ENCODE results near the gene OVOL3. TPM values are rescaled to one million over a fixed set of nuclear protein-coding genes. Genes with fewer than 3 reads are reported as not detected.
"Not testable (repeated sequence)": the region's sequence is repeated elsewhere in the genome, so short reads cannot be mapped to it uniquely, and the experiment has no call there.

Gene OVOL3
- total RNA-seq, 5 donors from 2014 or later (not counting 1 experiment from before 2014, with no cell fraction given) = not detected

DNA sequence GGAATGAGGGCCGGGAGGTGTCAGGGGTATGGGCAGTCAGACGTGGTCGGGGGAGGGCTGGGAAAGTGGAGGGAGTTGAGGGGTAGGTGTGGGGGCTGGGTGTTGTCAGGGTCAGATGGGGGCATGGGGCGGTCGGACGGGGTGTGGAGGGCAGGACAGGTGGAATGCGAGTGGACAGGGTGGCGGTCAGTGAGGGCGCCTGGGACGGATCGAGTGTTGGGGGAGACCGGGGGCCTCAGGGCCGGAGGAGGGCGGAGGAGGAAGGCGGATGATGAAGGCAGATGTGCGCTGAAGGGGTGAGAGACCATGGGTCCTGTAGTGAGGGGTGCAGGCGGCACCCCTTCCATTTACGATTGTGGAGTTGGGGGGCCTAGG lies 10.0 kb downstream of the OVOL3 start:
- peaks cover 0 to 20% of the 10 kb centered on the region in 2 experiments for H3K4me1 ChIP-seq (ENCODE audit: control insufficient read depth in 1 of 2, extremely low read depth in 1 of 2, insufficient read depth in 2 of 2, low read length in 2 of 2)
- WGBS (ENCODE audit: insufficient coverage) = 97% methylated on average over 14 of the region's 18 CpGs
- Mint-ChIP-seq H3K36me3 (peaks cover 45% of the 10 kb centered on the region), H3K27ac (no peak overlapping the region), H3K4me1 (peaks cover 21 to 24% (median 24%) of the 10 kb centered on the region in 3 donors), H3K9me3 (no peaks in the 10 kb centered on the region), H3K27me3 (no peaks in the 10 kb centered on the region), H3K4me3 (no peak overlapping the region)
- CTCF ChIA-PET = interaction anchor here in 1 of 2 donors (0.5 kb wide), 1 partner anchor 373 kb away, joined by 5 read pairs; no protein-coding TSS in a partner anchor
- no peak overlapping the region for H3K4me3 ChIP-seq (ENCODE audit: control insufficient read depth in 1 of 2, extremely low read depth in 1 of 2, low read length in 1 of 2)
- DNase-seq (no peak), ATAC-seq (replicated peaks in 1 of 4) (no peak)
- peaks cover 15 to 55% of the 10 kb centered on the region in 2 donors for H3K36me3 ChIP-seq (ENCODE audit: control insufficient read depth in 2 of 2, extremely low read depth in 1 of 2, insufficient read depth in 1 of 2, low read length in 1 of 2)
- POLR2A ChIA-PET = no interaction called here
- H3K27me3 ChIP-seq (replicated peaks in 1 of 2; ENCODE audit: control insufficient read depth in 2 of 2, extremely low read depth in 1 of 2, insufficient read depth in 2 of 2, low read length in 1 of 2) = no peaks in the 10 kb centered on the region
- H3K9me3 ChIP-seq = no peaks in the 10 kb centered on the region
- H3K27ac ChIP-seq (ENCODE audit: low read length) = no peak overlapping the region

DNA sequence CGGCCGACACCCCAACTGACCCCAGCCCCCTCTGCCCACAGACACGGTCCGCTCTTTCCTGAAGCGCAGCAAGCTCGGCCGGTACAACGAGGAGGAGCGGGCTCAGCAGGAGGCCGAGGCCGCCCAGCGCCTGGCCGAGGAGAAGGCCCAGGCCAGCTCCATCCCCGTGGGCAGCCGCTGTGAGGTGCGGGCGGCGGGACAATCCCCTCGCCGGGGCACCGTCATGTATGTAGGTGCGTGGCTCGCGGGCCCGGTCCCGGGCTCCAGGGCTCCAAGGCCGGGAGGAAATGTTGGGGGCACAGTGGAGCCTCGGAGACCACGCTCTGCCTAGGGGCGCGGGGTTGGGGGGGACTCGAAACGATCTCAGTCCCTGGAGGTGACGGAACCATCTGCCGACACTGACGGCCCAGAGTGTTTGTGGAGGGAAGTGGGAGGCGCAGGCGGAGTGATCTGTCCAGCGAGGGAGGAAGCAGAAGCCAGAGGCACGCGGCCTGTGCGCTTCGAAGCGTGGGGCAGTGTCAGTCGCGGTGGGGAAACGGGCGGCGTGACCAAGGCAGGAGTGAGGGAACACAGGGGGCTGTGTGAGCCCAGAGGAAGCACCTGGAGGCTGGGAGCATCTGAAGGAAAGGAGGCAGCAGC lies 10.7 kb downstream of the OVOL3 start:
- no peak for DNase-seq
- Histone ChIP-seq H3K27ac (ENCODE audit: low read length) (no peak overlapping the region), H3K4me3 (ENCODE audit: control insufficient read depth in 1 of 2, extremely low read depth in 1 of 2, low read length in 1 of 2) (no peak overlapping the region), H3K27me3 (replicated peaks in 1 of 2; ENCODE audit: control insufficient read depth in 2 of 2, extremely low read depth in 1 of 2, insufficient read depth in 2 of 2, low read length in 1 of 2) (no peaks in the 10 kb centered on the region), H3K9me3 (no peaks in the 10 kb centered on the region), H3K4me1 (ENCODE audit: control insufficient read depth in 1 of 2, extremely low read depth in 1 of 2, insufficient read depth in 2 of 2, low read length in 2 of 2) (peaks cover 0 to 13% of the 10 kb centered on the region in 2 experiments), H3K36me3 (ENCODE audit: control insufficient read depth in 2 of 2, extremely low read depth in 1 of 2, insufficient read depth in 1 of 2, low read length in 1 of 2) (peaks cover 15 to 56% of the 10 kb centered on the region in 2 donors)
- Mint-ChIP-seq H3K4me3 (no peak overlapping the region), H3K4me1 (peaks cover 14 to 19% (median 18%) of the 10 kb centered on the region in 3 donors), H3K36me3 (peaks cover 46% of the 10 kb centered on the region), H3K27me3 (no peaks in the 10 kb centered on the region), H3K9me3 (no peaks in the 10 kb centered on the region), H3K27ac (no peak overlapping the region)
- POLR2A ChIA-PET = no interaction called here
- ATAC-seq (replicated peaks in 1 of 4) = peak in 1 of 4 experiments; percentile 16
- WGBS (ENCODE audit: insufficient coverage) = 97% methylated on average over 49 of the region's 49 CpGs
- CTCF ChIA-PET = interaction anchor here in 1 of 2 donors (0.5 kb wide), 1 partner anchor 373 kb away, joined by 5 read pairs; no protein-coding TSS in a partner anchor

DNA sequence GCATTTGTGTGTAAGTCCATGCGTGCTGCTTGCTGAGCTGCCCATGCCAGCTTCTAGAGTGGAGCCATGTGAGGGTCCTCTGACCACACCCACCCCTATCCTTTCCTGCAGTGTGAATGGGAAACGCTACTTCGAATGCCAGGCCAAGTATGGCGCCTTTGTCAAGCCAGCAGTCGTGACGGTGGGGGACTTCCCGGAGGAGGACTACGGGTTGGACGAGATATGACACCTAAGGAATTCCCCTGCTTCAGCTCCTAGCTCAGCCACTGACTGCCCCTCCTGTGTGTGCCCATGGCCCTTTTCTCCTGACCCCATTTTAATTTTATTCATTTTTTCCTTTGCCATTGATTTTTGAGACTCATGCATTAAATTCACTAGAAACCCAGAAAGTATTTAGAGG lies 14.6 kb downstream of the OVOL3 start:
- peaks cover 6 to 14% (median 13%) of the 10 kb centered on the region in 3 donors for H3K4me1 Mint-ChIP-seq
- Histone ChIP-seq H3K27me3 (replicated peaks in 1 of 2; ENCODE audit: control insufficient read depth in 2 of 2, extremely low read depth in 1 of 2, insufficient read depth in 2 of 2, low read length in 1 of 2) (no peaks in the 10 kb centered on the region), H3K4me3 (ENCODE audit: control insufficient read depth in 1 of 2, extremely low read depth in 1 of 2, low read length in 1 of 2) (no peak overlapping the region), H3K4me1 (ENCODE audit: control insufficient read depth in 1 of 2, extremely low read depth in 1 of 2, insufficient read depth in 2 of 2, low read length in 2 of 2) (peaks cover 6 to 18% of the 10 kb centered on the region in 2 experiments), H3K27ac (ENCODE audit: low read length) (no peak overlapping the region), H3K9me3 (no peaks in the 10 kb centered on the region), H3K36me3 (ENCODE audit: control insufficient read depth in 2 of 2, extremely low read depth in 1 of 2, insufficient read depth in 1 of 2, low read length in 1 of 2) (peaks cover 15 to 30% of the 10 kb centered on the region in 2 donors)
- ATAC-seq (replicated peaks in 1 of 4) = no peak
- 67% methylated on average over 8 of the region's 9 CpGs for WGBS (ENCODE audit: insufficient coverage)
- H3K9me3 Mint-ChIP-seq = no peaks in the 10 kb centered on the region
- DNase-seq = peak in 1 of 35 experiments; percentile 16
- no peaks in the 10 kb centered on the region for H3K27me3 Mint-ChIP-seq
- H3K27ac Mint-ChIP-seq = no peak overlapping the region
- H3K36me3 Mint-ChIP-seq = peaks cover 26% of the 10 kb centered on the region
- H3K4me3 Mint-ChIP-seq = no peak overlapping the region
- POLR2A ChIA-PET = interaction anchor here in 1 of 2 donors (0.6 kb wide), 1 partner anchor 36 kb away, joined by 3 read pairs; no protein-coding TSS in a partner anchor
- CTCF ChIA-PET = interaction anchor here in 1 of 2 donors (0.6 kb wide), 1 partner anchor 48 kb away, joined by 3 read pairs; no protein-coding TSS in a partner anchor

DNA sequence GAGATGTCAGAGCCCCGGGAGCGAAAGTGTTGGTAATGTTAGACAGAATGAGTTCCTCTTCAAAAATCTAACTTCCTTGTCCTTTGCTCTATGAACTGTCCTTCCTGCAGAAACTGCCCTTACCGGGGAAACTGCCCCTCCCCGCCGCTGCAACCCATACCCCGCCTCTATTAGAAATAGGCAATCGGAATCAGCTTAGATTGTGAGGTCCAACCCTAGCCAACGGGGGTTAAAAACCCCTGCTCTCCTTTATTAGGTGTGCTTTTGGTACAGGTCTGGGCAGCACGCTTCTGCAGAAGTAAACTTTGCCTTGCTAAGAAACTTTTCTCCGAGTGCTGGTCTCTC lies 17.4 kb downstream of the OVOL3 start:
- Histone ChIP-seq H3K27me3 (replicated peaks in 1 of 2; ENCODE audit: control insufficient read depth in 2 of 2, extremely low read depth in 1 of 2, insufficient read depth in 2 of 2, low read length in 1 of 2) (no peaks in the 10 kb centered on the region), H3K27ac (ENCODE audit: low read length) (peak overlapping the region; percentile 66), H3K4me1 (ENCODE audit: control insufficient read depth in 1 of 2, extremely low read depth in 1 of 2, insufficient read depth in 2 of 2, low read length in 2 of 2) (peaks cover 6 to 43% of the 10 kb centered on the region in 2 experiments), H3K4me3 (ENCODE audit: control insufficient read depth in 1 of 2, extremely low read depth in 1 of 2, low read length in 1 of 2) (peak overlapping the region; percentile 69 to 78), H3K36me3 (ENCODE audit: control insufficient read depth in 2 of 2, extremely low read depth in 1 of 2, insufficient read depth in 1 of 2, low read length in 1 of 2) (peaks cover 6 to 18% of the 10 kb centered on the region in 2 donors), H3K9me3 (no peaks in the 10 kb centered on the region)
- peaks cover 17% of the 10 kb centered on the region for H3K36me3 Mint-ChIP-seq
- POLR2A ChIA-PET = interaction anchor here in 1 of 2 donors (0.6 to 0.7 kb wide), 2 partner anchors 16 to 225 kb away, joined by 3 to 7 read pairs; no protein-coding TSS in a partner anchor
- no peak for DNase-seq
- no peaks in the 10 kb centered on the region for H3K9me3 Mint-ChIP-seq
- ATAC-seq (replicated peaks in 1 of 4) = no peak
- CTCF ChIA-PET = interaction anchor here in 1 of 2 donors (0.6 to 2.7 kb wide), 12 partner anchors 10 to 175 kb away, joined by 3 to 10 read pairs (median 4); partner anchors contain the start of genes CAPNS1, THAP8, ZNF146 and ZNF565
- H3K4me1 Mint-ChIP-seq = peaks cover 6 to 34% (median 29%) of the 10 kb centered on the region in 3 donors
- peak overlapping the region; percentile 88 to 90 for H3K27ac Mint-ChIP-seq
- no peaks in the 10 kb centered on the region for H3K27me3 Mint-ChIP-seq
- no CpG with 5 or more reads among the region's 10 CpGs for WGBS (ENCODE audit: insufficient coverage)
- H3K4me3 Mint-ChIP-seq = peak overlapping the region; percentile 82 to 88 (median 85)

DNA sequence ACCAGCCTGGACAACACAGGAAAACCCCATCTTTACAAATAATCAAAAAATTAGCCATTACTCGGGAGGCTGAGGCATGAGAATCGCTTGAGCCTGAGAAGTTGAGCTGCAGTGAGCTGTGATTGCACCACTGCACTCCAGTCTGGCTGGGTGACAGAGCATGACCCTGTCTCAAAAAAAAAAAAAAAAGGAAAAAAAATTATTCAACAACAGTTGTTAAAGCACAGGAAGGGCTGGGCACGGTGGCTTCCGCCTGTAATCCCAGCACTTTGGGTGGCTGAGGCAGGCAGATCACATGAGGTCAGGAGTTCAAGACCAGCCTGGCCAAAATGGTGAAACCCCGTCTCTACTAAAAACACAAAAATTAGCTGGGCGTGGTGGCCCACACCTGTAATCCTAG lies 20.3 kb downstream of the OVOL3 start:
- POLR2A ChIA-PET; H3K27me3 Mint-ChIP-seq; ATAC-seq (replicated peaks in 1 of 4); H3K27me3 ChIP-seq (replicated peaks in 1 of 2; ENCODE audit: control insufficient read depth in 2 of 2, extremely low read depth in 1 of 2, insufficient read depth in 2 of 2, low read length in 1 of 2); H3K36me3 ChIP-seq (ENCODE audit: control insufficient read depth in 2 of 2, extremely low read depth in 1 of 2, insufficient read depth in 1 of 2, low read length in 1 of 2); H3K36me3 Mint-ChIP-seq; H3K27ac Mint-ChIP-seq; H3K4me3 ChIP-seq (ENCODE audit: control insufficient read depth in 1 of 2, extremely low read depth in 1 of 2, low read length in 1 of 2); H3K27ac ChIP-seq (ENCODE audit: low read length); H3K9me3 ChIP-seq; H3K9me3 Mint-ChIP-seq: not testable (repeated sequence)
- H3K4me1 Mint-ChIP-seq = peaks cover 6 to 36% (median 31%) of the 10 kb centered on the region in 3 donors
- 77% methylated on average over 4 of the region's 6 CpGs for WGBS (ENCODE audit: insufficient coverage)
- H3K4me3 Mint-ChIP-seq = peak overlapping the region in 1 of 3 donors; percentile 17
- peaks cover 6 to 44% of the 10 kb centered on the region in 2 experiments for H3K4me1 ChIP-seq (ENCODE audit: control insufficient read depth in 1 of 2, extremely low read depth in 1 of 2, insufficient read depth in 2 of 2, low read length in 2 of 2)
- CTCF ChIA-PET = interaction anchor here (0.6 to 1.1 kb wide), 3 partner anchors 11 to 72 kb away, joined by 3 to 8 read pairs (median 3); no protein-coding TSS in a partner anchor
- peak in 3 of 35 experiments; percentile 17 to 22 (median 22) for DNase-seq

DNA sequence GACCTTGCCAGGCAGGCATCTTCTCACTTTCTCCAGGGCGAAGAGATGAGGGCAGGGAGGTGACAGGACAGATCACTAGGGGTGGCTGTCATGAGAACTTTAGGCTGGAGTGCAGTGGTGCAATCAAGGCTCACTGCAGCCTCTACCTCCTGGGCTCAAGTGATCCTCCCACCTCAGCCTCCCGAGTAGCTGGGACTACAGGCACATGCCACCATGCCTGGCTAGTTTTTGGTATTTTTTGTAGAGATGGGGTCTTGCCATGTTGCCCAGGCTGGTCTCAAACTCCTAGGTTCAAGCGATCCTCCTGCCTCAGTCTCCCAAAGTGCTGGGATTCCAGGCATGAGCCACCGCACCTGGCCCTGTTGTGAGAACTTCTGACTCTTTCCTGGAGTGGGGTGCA lies 23.9 kb downstream of the OVOL3 start:
- H3K9me3 Mint-ChIP-seq; H3K4me3 Mint-ChIP-seq; H3K4me3 ChIP-seq (ENCODE audit: control insufficient read depth in 1 of 2, extremely low read depth in 1 of 2, low read length in 1 of 2); DNase-seq; ATAC-seq (replicated peaks in 1 of 4); H3K27me3 Mint-ChIP-seq; H3K27me3 ChIP-seq (replicated peaks in 1 of 2; ENCODE audit: control insufficient read depth in 2 of 2, extremely low read depth in 1 of 2, insufficient read depth in 2 of 2, low read length in 1 of 2); H3K9me3 ChIP-seq; CTCF ChIA-PET; POLR2A ChIA-PET; H3K27ac ChIP-seq (ENCODE audit: low read length); H3K36me3 Mint-ChIP-seq; H3K36me3 ChIP-seq (ENCODE audit: control insufficient read depth in 2 of 2, extremely low read depth in 1 of 2, insufficient read depth in 1 of 2, low read length in 1 of 2); H3K27ac Mint-ChIP-seq: not testable (repeated sequence)
- WGBS (ENCODE audit: insufficient coverage) = 100% methylated on average over 2 of the region's 4 CpGs
- H3K4me1 ChIP-seq (ENCODE audit: control insufficient read depth in 1 of 2, extremely low read depth in 1 of 2, insufficient read depth in 2 of 2, low read length in 2 of 2) = peaks cover 0 to 36% of the 10 kb centered on the region in 2 experiments
- H3K4me1 Mint-ChIP-seq = peaks cover 0 to 32% (median 24%) of the 10 kb centered on the region in 3 donors

Measured in T-cell (primary cell).